DND-41 (cell line): ENCODE results near the gene UMPS.
"Not testable (repeated sequence)": the region's sequence is repeated elsewhere in the genome, so short reads cannot be mapped to it uniquely, and the experiment has no call there.

Experiments
- ATAC-seq: fragments of 200-7000 bp; cut with Tn5 transposase; 3 replicates; pipeline ENCODE4 v1.9.1; 2021; ENCODE audit warnings: low read depth; ENCODE audit not compliant: insufficient read depth
- DNase-seq: peaks from one replicate; pipeline ENCODE4 v3.0.0-alpha.2; 2020
- H2AFZ ChIP-seq: 2 replicates; pipeline ENCODE4 v1.6.0; 2012; ENCODE audit warnings: low read depth, low read length
- H3K27ac ChIP-seq: 2 replicates; pipeline ENCODE4 v1.5.1; 2012; ENCODE audit warnings: low read length, inconsistent platforms
- H3K27me3 ChIP-seq: fragments of 200-600 bp; sonication (generic); 2 replicates; pipeline ENCODE4 v1.6.0; 2012; ENCODE audit warnings: low read length, mild to moderate bottlenecking, inconsistent platforms; ENCODE audit not compliant: insufficient read depth, poor library complexity
- H3K36me3 ChIP-seq: 2 replicates; pipeline ENCODE4 v1.5.1; 2012; ENCODE audit warnings: low read length, inconsistent platforms; ENCODE audit not compliant: insufficient read depth
- H3K4me1 ChIP-seq: 2 replicates; pipeline ENCODE4 v1.5.1; 2012; ENCODE audit warnings: mild to moderate bottlenecking, low read length; ENCODE audit not compliant: insufficient read depth
- H3K4me2 ChIP-seq: 2 replicates; pipeline ENCODE4 v1.6.0; 2012; ENCODE audit warnings: mild to moderate bottlenecking, moderate library complexity, low read length, inconsistent platforms; ENCODE audit not compliant: insufficient read depth
- H3K4me3 ChIP-seq, 2 experiments: fragments of 200-600 bp in 1 of 2; shearing (Covaris generic) in 1 of 2; 2 replicates each; pipeline ENCODE4 v1.5.1; 2012 to 2016; ENCODE audit warnings: inconsistent platforms in 2 of 2, low read length in 2 of 2, mild to moderate bottlenecking in 2 of 2, low read depth in 1 of 2, moderate library complexity in 1 of 2
- H3K79me2 ChIP-seq: 2 replicates; pipeline ENCODE4 v1.6.0; 2012; ENCODE audit warnings: low read length, inconsistent platforms; ENCODE audit not compliant: insufficient read depth
- H3K9ac ChIP-seq: 2 replicates; pipeline ENCODE4 v1.6.0; 2012; ENCODE audit warnings: low read depth, mild to moderate bottlenecking, inconsistent platforms, low read length, moderate library complexity
- H3K9me3 ChIP-seq: 2 replicates; pipeline ENCODE4 v1.5.1; 2012; ENCODE audit warnings: low read length, moderate library complexity, mild to moderate bottlenecking, inconsistent platforms; ENCODE audit not compliant: insufficient read depth, severe bottlenecking
- H4K20me1 ChIP-seq: 2 replicates; pipeline ENCODE4 v1.6.0; 2012; ENCODE audit warnings: low read length; ENCODE audit not compliant: insufficient read depth
- CTCF ChIP-seq: IDR thresholded peaks from 2 replicates; pipeline ENCODE4 v1.5.1; 2012; ENCODE audit warnings: borderline replicate concordance, low read length, moderate library complexity, mild to moderate bottlenecking; ENCODE audit not compliant: poor library complexity, severe bottlenecking; ENCODE audit errors: extremely low read depth
- EZH2 ChIP-seq: IDR thresholded peaks from 3 replicates; pipeline ENCODE4 v1.6.1; 2012; ENCODE audit warnings: borderline replicate concordance, low read depth, mild to moderate bottlenecking, moderate library complexity, low read length, inconsistent platforms; ENCODE audit not compliant: severe bottlenecking

The UMPS gene

GRCh38 chr3:124752051-124752450, 21.8 kb downstream of the UMPS start:
- no peak overlapping the region for H3K27ac ChIP-seq
- TF ChIP-seq EZH2 (no peak), CTCF (no peak)
- ATAC-seq: no peak
- H3K4me2 ChIP-seq: no peak overlapping the region
- H3K36me3 ChIP-seq: peaks cover 3% of the 10 kb centered on the region; the same call in 1 of the 2 replicates
- no peaks in the 10 kb centered on the region for H3K4me1 ChIP-seq
- no peaks in the 10 kb centered on the region for H3K27me3 ChIP-seq
- no peaks in the 10 kb centered on the region; the same call in 1 of the 2 replicates for H4K20me1 ChIP-seq
- H3K9me3 ChIP-seq: peaks cover 3% of the 10 kb centered on the region
- H2AFZ ChIP-seq: no peak overlapping the region
- no peaks in the 10 kb centered on the region for H3K79me2 ChIP-seq
- no peak overlapping the region for H3K4me3 ChIP-seq
- no peak for DNase-seq
- no peak overlapping the region for H3K9ac ChIP-seq

- not testable (repeated sequence) for H3K4me3 ChIP-seq, H3K27me3 ChIP-seq, H3K9ac ChIP-seq, H3K4me2 ChIP-seq, H4K20me1 ChIP-seq, H2AFZ ChIP-seq, DNase-seq, H3K4me1 ChIP-seq, ATAC-seq, H3K9me3 ChIP-seq, H3K27ac ChIP-seq, H3K36me3 ChIP-seq, H3K79me2 ChIP-seq
Measured at GRCh38 chr3:124757926-124758325, 27.7 kb downstream of the UMPS start.

- H4K20me1 ChIP-seq: no peaks in the 10 kb centered on the region
- H3K9ac ChIP-seq: no peak overlapping the region
- no peak overlapping the region for H3K4me3 ChIP-seq
- no peak for TF ChIP-seq CTCF
- TF ChIP-seq EZH2: no peak
- H3K4me2 ChIP-seq: no peak overlapping the region
- H3K4me1 ChIP-seq: peaks cover 7% of the 10 kb centered on the region
- no peaks in the 10 kb centered on the region for H3K27me3 ChIP-seq
- DNase-seq: no peak
- no peaks in the 10 kb centered on the region for H3K36me3 ChIP-seq
- H3K9me3 ChIP-seq: no peaks in the 10 kb centered on the region
- no peak for ATAC-seq
- no peak overlapping the region for H2AFZ ChIP-seq
- H3K27ac ChIP-seq: no peak overlapping the region
- H3K79me2 ChIP-seq: no peaks in the 10 kb centered on the region
Measured at GRCh38 chr3:124758851-124759635, 28.8 kb downstream of the UMPS start.

- ATAC-seq (no peak), DNase-seq (no peak)
- Histone ChIP-seq H2AFZ (no peak overlapping the region), H3K4me2 (no peak overlapping the region), H3K27ac (no peak overlapping the region), H3K36me3 (no peaks in the 10 kb centered on the region), H4K20me1 (no peaks in the 10 kb centered on the region), H3K4me1 (peaks cover 7% of the 10 kb centered on the region), H3K79me2 (no peaks in the 10 kb centered on the region), H3K27me3 (no peaks in the 10 kb centered on the region), H3K4me3 (no peak overlapping the region), H3K9ac (no peak overlapping the region), H3K9me3 (no peaks in the 10 kb centered on the region)
- no peak for TF ChIP-seq CTCF
- TF ChIP-seq EZH2: no peak
Measured at GRCh38 chr3:124759666-124760401, 29.6 kb downstream of the UMPS start.
